GM18502 (cell line): ENCODE data around the gene VWCE.
"Not testable (repeated sequence)": the region's sequence is repeated elsewhere in the genome, so short reads cannot be mapped to it uniquely, and the experiment has no call there.

Source experiments
- ATAC-seq: cut with Tn5 transposase; IDR thresholded peaks from one replicate; pipeline ENCODE4 v1.9.1; 2021; ENCODE audit warnings: mild to moderate bottlenecking; ENCODE audit not compliant: unreplicated experiment, poor library complexity

Gene VWCE

GRCh38 chr11:61219016-61219415 is 76.1 kb downstream of the VWCE start:
- ATAC-seq: not testable (repeated sequence)

GRCh38 chr11:61218306-61218705 is 76.8 kb downstream of the VWCE start:
- ATAC-seq: not testable (repeated sequence)

- ATAC-seq: not testable (repeated sequence)
Measured at GRCh38 chr11:61213711-61214324, 81.3 kb downstream of the VWCE start.

- ATAC-seq: not testable (repeated sequence)
Measured at GRCh38 chr11:61212202-61212601, 82.9 kb downstream of the VWCE start.

GRCh38 chr11:61211327-61211952 is 83.7 kb downstream of the VWCE start:
- not testable (repeated sequence) for ATAC-seq

DNA sequence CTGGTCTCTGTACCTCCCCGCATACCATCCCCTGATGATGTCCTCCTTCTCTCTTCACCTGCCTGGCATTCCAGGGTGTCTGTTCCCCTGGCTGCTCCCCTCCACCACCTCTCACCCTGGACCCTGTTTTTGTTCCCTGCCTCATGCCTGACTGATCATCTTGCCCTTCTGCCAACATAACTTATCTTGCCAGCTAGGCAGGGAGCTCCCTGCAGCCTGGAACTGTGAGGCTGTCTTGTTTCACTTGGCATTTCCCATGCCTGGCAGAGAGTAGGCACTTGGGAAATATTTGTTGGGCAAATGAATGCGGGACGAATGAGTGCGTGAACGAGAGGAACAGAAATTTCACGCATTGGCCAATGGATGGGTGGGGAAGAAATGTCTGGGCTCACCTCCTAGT is 84.5 kb downstream of the VWCE start:
- not testable (repeated sequence) for ATAC-seq
